ENCODE results near the gene RAC2.

Gene RAC2

GRCh38 chr22:37239336-37240239, 4.5 kb downstream of the RAC2 start:
- Histone ChIP-seq H2AFZ (ENCODE audit: low read length) (no peak overlapping the region), H3K36me3 (ENCODE audit: insufficient read depth, low read length) (peaks cover 67% of the 10 kb centered on the region), H3F3A (ENCODE audit: insufficient read depth, low read length) (no peaks in the 10 kb centered on the region), H3K4me1 (ENCODE audit: insufficient read depth, low read length, severe bottlenecking) (peaks cover 89% of the 10 kb centered on the region), H3K27ac (ENCODE audit: low read depth, low read length, poor library complexity, severe bottlenecking) (peak overlapping the region; percentile 42), H3K9me3 (ENCODE audit: low read length) (no peaks in the 10 kb centered on the region), H3K9ac (ENCODE audit: low read length) (no peak overlapping the region; the same call in 1 of the 2 replicates), H3K79me2 (ENCODE audit: insufficient read depth, low read length) (peaks cover 8% of the 10 kb centered on the region; the same call in 1 of the 2 replicates), H4K20me1 (ENCODE audit: insufficient read depth, low read length) (no peaks in the 10 kb centered on the region), H3K9me2 (ENCODE audit: low read depth, low read length) (no peaks in the 10 kb centered on the region), H3K4me3 (ENCODE audit: low read depth, low read length, poor library complexity, severe bottlenecking) (no peak overlapping the region), H3K27me3 (ENCODE audit: insufficient read depth, low read length) (no peaks in the 10 kb centered on the region), H3K4me2 (ENCODE audit: low read length) (no peak overlapping the region)
- TF ChIP-seq EZH2 (IDR thresholded peaks at IDR 0.05; ENCODE audit: borderline replicate concordance, low read length) (no peak), CTCF (IDR thresholded peaks at IDR 0.05; ENCODE audit: low read length) (no peak)

- peaks cover 81% of the 10 kb centered on the region for H3K36me3 ChIP-seq (ENCODE audit: insufficient read depth, low read length)
- H3K79me2 ChIP-seq (ENCODE audit: insufficient read depth, low read length): no peaks in the 10 kb centered on the region
- H3F3A ChIP-seq (ENCODE audit: insufficient read depth, low read length): no peaks in the 10 kb centered on the region
- H3K27ac ChIP-seq (ENCODE audit: low read depth, low read length, poor library complexity, severe bottlenecking): no peak overlapping the region
- no peaks in the 10 kb centered on the region for H4K20me1 ChIP-seq (ENCODE audit: insufficient read depth, low read length)
- no peaks in the 10 kb centered on the region for H3K9me3 ChIP-seq (ENCODE audit: low read length)
- H3K27me3 ChIP-seq (ENCODE audit: insufficient read depth, low read length): no peaks in the 10 kb centered on the region
- TF ChIP-seq EZH2 (IDR thresholded peaks at IDR 0.05; ENCODE audit: borderline replicate concordance, low read length): no peak
- no peak for TF ChIP-seq CTCF (IDR thresholded peaks at IDR 0.05; ENCODE audit: low read length)
- H3K4me3 ChIP-seq (ENCODE audit: low read depth, low read length, poor library complexity, severe bottlenecking): no peak overlapping the region
- peaks cover 86% of the 10 kb centered on the region for H3K4me1 ChIP-seq (ENCODE audit: insufficient read depth, low read length, severe bottlenecking)
- no peaks in the 10 kb centered on the region for H3K9me2 ChIP-seq (ENCODE audit: low read depth, low read length)
- no peak overlapping the region for H3K9ac ChIP-seq (ENCODE audit: low read length)
- H3K4me2 ChIP-seq (ENCODE audit: low read length): no peak overlapping the region
- no peak overlapping the region for H2AFZ ChIP-seq (ENCODE audit: low read length)
Measured at GRCh38 chr22:37237371-37238268, 6.4 kb downstream of the RAC2 start.

DNA sequence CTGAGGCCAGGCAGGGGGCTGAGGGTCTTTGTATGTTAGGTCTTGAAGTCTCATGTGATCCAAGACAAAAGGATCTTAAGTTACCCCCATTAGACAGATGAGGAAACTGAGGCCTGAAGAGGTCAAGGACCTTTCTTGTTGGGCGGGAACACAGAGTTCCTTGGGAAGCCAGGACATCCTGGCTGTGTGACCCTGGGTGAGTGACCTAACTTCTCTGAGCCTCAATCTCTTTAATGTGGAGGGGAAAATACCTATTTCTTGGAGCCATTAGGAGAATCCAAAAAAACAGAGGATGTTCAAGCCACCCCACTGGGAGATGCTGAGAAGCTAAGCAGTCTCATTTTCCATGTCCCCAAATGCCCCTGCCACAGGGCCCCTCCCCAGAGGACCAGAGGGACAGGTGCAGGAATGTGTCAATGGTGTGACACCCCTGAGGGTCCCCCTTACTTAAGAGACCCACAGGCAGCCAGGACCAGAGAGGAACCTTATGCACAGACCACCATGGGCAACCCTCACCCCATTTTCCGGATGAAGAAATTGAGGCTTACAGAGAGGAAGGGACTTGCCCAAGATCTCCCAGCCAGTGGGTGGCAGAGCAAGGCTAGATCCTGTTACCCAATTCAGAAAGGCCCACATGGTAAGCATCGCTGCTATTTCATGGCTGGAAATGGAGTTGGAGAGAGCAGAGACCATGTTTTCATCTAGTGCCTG, 8.0 kb downstream of the RAC2 start:
- Histone ChIP-seq H3K9me2 (ENCODE audit: low read depth, low read length) (no peaks in the 10 kb centered on the region), H3K36me3 (ENCODE audit: insufficient read depth, low read length) (peaks cover 84% of the 10 kb centered on the region), H4K20me1 (ENCODE audit: insufficient read depth, low read length) (no peaks in the 10 kb centered on the region), H3K4me2 (ENCODE audit: low read length) (peak overlapping the region; percentile 2; the same call in 1 of the 2 replicates), H3K27ac (ENCODE audit: low read depth, low read length, poor library complexity, severe bottlenecking) (peak overlapping the region; percentile 72), H3K9me3 (ENCODE audit: low read length) (no peaks in the 10 kb centered on the region), H2AFZ (ENCODE audit: low read length) (no peak overlapping the region), H3K79me2 (ENCODE audit: insufficient read depth, low read length) (no peaks in the 10 kb centered on the region), H3K4me1 (ENCODE audit: insufficient read depth, low read length, severe bottlenecking) (peaks cover 86% of the 10 kb centered on the region), H3K4me3 (ENCODE audit: low read depth, low read length, poor library complexity, severe bottlenecking) (no peak overlapping the region), H3K9ac (ENCODE audit: low read length) (no peak overlapping the region), H3K27me3 (ENCODE audit: insufficient read depth, low read length) (no peaks in the 10 kb centered on the region), H3F3A (ENCODE audit: insufficient read depth, low read length) (no peaks in the 10 kb centered on the region)
- TF ChIP-seq CTCF (IDR thresholded peaks at IDR 0.05; ENCODE audit: low read length): no peak
- no peak for TF ChIP-seq EZH2 (IDR thresholded peaks at IDR 0.05; ENCODE audit: borderline replicate concordance, low read length)
